Neural cell (in vitro differentiated cells): ENCODE data around the gene THAP4.
A peak's percentile ranks its signal among the peaks of the same experiment; 100 is the strongest.

Experiments used
- POLR2AphosphoS5 ChIP-seq: IDR thresholded peaks from 2 replicates; pipeline ENCODE4 v1.6.1; 2012
- RAD21 ChIP-seq: fragments of 450-650 bp; conservative IDR thresholded peaks from 2 replicates; pipeline ENCODE4 v1.6.1; 2014; ENCODE audit warnings: antibody characterized with exemption, mild to moderate bottlenecking, moderate library complexity
- TF ChIP-seq, protein P1 (sequence below): fragments of 450-650 bp; IDR thresholded peaks from 2 replicates; pipeline ENCODE4 v1.5.1; 2014; ENCODE audit warnings: antibody characterized with exemption, mild to moderate bottlenecking, moderate library complexity; ENCODE audit not compliant: poor library complexity, severe bottlenecking

DNA sequence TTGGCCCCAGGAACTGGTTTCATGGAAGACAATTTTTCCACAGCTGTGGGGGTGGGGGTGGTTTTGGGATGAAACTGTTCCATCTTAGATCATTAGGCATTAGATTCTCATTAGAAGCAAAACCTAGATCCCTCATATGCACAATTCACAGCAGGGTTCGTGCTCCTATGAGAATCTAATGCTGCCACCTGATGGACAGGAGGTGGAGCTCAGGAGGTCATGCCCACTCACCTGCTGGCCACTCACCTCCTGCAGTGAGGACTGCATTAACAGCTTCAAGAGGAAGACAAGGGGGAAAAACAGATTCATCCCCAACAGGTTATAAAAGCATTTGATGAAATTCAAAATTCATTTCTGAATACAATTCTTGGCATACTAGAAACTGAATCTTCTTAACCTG is 38.5 kb downstream of the THAP4 start:
- TF ChIP-seq, protein P1, sequence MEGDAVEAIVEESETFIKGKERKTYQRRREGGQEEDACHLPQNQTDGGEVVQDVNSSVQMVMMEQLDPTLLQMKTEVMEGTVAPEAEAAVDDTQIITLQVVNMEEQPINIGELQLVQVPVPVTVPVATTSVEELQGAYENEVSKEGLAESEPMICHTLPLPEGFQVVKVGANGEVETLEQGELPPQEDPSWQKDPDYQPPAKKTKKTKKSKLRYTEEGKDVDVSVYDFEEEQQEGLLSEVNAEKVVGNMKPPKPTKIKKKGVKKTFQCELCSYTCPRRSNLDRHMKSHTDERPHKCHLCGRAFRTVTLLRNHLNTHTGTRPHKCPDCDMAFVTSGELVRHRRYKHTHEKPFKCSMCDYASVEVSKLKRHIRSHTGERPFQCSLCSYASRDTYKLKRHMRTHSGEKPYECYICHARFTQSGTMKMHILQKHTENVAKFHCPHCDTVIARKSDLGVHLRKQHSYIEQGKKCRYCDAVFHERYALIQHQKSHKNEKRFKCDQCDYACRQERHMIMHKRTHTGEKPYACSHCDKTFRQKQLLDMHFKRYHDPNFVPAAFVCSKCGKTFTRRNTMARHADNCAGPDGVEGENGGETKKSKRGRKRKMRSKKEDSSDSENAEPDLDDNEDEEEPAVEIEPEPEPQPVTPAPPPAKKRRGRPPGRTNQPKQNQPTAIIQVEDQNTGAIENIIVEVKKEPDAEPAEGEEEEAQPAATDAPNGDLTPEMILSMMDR = no peak
- TF ChIP-seq RAD21 (peak; percentile 11), POLR2AphosphoS5 (no peak)
